NCI-H446 (cell line): Measurements from ENCODE around the gene SIN3B.

ENCODE experiments used
- DNase-seq, 2 experiments: peaks; one replicate each; lab custom pipeline; 2025; lab: John Stamatoyannopoulos, UW

The SIN3B gene

DNA sequence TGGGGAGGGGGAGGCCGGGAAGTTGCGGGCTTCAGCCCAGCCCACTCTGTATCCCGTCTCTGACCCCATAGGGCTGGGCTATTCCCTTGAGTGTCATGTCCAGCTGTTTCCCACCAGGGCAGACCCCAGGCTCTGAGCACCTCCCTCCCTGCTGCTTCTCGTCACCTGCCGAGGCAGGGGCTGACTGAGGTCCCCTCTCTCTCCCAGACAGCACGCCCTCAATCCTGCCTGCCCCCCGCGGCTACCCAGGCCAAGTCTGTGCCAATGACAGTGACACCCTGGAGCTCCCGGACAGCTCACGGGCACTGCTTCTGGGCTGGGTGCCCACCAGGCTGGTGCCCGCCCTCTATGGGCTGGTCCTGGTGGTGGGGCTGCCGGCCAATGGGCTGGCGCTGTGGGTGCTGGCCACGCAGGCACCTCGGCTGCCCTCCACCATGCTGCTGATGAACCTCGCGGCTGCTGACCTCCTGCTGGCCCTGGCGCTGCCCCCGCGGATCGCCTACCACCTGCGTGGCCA lies 60.2 kb downstream of the SIN3B start:
- DNase-seq, result no peak

DNA sequence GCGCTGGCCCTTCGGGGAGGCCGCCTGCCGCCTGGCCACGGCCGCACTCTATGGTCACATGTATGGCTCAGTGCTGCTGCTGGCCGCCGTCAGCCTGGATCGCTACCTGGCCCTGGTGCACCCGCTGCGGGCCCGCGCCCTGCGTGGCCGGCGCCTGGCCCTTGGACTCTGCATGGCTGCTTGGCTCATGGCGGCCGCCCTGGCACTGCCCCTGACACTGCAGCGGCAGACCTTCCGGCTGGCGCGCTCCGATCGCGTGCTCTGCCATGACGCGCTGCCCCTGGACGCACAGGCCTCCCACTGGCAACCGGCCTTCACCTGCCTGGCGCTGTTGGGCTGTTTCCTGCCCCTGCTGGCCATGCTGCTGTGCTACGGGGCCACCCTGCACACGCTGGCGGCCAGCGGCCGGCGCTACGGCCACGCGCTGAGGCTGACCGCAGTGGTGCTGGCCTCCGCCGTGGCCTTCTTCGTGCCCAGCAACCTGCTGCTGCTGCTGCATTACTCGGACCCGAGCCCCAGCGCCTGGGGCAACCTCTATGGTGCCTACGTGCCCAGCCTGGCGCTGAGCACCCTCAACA lies 60.8 kb downstream of the SIN3B start:
- no peak for DNase-seq

DNA sequence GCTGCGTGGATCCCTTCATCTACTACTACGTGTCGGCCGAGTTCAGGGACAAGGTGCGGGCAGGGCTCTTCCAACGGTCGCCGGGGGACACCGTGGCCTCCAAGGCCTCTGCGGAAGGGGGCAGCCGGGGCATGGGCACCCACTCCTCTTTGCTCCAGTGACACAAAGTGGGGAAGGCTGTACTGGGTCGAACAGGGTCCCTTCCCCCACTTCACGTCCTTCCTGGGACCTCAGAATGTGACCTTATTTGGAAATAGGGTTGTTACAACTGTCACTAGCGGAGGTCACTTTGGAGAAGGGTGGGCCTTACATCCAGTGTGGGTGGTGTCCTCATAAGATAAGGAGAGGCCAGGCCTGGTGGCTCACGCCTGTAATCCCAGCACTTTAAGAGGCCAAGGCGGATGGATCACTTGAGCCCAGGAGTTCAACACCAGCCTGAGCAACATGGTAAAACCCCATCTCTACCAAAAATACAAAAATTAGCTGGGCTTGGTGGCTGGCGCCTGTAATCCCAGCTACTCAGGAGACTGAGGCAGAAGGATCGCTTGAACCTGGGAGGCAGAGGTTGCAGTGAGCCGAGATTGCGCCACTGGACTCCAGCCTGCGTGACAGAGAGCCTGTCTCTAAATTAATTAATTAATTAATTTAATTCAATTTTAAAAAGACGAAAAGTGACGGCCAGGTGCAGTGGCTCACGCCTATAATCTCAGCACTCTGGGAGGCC lies 61.4 kb downstream of the SIN3B start:
- DNase-seq, result no peak

GRCh38 chr19:16891696-16892382 lies 62.6 kb downstream of the SIN3B start:
- no peak for DNase-seq

GRCh38 chr19:16892436-16892835 lies 63.2 kb downstream of the SIN3B start:
- no peak for DNase-seq

GRCh38 chr19:16892868-16893685 lies 63.9 kb downstream of the SIN3B start:
- no peak for DNase-seq

- no peak for DNase-seq
These were observed 64.4 kb downstream of the SIN3B start for GRCh38 chr19:16893686-16893989.

- DNase-seq, result no peak
These were observed 64.9 kb downstream of the SIN3B start for GRCh38 chr19:16894080-16894479.

DNA sequence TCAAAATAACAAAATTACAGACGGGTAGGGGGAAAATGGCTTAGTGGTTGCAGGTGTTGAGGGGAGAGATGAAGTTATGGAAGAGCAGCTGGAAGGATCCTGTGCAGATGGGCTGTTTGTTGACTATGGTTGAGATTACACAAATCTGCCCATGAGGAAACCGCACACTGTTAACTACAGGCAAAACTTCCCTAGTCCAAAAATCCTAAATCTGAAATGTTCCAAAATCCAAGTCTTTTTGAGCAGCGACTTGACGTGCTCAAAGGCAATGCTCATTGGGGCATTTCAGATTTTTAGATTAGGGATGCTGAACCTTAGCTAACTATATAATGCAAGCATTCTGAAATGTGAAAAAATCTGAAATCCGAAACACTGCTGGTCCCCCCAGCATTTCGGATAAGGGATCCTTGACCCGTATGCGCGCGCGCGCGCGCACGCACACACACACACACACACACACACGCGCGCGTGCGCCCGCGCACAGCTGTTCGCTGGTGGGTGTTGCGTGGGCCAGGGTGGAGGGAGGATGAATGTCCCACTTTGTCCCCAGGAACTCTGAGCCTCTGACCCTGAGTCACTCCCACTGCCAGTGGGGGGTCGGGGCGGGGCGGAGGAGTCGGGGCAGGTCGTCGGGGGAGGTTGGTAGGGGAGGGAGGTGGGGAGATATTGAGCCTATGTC lies 66.4 kb downstream of the SIN3B start:
- no peak for DNase-seq

GRCh38 chr19:16896146-16897028 lies 67.2 kb downstream of the SIN3B start:
- DNase-seq, result no peak

DNA sequence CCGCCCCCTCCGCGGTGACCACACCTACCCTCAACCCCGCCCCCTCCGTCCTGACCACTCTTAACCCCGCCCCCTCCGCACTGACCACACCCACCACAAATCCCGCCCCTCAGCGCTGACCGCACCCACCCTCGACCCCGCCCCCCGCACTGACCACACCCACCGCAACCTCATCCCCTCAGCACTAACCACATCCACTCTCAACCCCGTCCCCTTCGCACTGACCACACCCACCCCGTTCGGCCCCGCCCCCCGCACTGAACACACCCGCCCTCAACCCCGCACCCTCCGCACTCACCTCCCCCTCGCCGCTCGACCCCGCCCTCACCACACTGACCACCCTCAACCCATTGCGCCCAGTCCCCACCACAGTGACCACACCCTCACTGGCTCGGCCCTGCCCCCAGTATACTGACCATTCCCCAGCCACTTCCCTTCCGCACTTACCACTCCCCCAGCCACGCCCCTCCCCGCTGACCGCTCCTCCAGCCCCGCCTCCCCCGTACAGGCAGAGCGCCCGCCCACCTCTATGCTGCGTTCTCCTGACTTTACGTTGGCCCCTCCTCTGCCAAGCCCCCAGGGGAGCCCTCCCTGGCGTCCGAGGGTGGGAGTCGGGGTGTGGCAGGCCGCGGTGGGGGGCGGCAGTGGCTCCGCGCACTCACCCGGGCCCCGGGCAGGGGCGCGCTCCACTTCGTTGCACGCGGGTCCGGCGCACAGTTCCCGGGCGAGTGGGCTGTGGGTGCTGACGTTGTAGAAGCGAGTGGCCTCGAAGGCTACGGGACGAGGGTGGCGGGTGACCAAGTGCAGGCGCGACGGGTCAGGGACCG lies 68.0 kb downstream of the SIN3B start:
- no peak for DNase-seq

DNA sequence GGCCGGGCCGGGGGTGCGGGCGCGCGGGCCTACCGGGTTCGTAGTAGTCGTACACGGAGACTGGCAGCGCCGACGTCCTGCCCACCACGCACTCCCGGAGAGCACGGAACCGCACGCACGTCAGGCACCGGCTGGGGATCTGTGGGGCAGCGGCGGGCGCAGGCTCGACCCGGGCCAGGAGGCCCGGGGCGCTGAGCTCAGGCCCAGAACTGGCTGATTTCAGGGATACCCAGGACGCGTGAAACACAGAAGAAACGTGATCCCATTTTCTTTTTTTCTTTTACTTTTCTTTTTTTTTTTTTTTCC lies 68.6 kb downstream of the SIN3B start:
- no peak for DNase-seq

DNA sequence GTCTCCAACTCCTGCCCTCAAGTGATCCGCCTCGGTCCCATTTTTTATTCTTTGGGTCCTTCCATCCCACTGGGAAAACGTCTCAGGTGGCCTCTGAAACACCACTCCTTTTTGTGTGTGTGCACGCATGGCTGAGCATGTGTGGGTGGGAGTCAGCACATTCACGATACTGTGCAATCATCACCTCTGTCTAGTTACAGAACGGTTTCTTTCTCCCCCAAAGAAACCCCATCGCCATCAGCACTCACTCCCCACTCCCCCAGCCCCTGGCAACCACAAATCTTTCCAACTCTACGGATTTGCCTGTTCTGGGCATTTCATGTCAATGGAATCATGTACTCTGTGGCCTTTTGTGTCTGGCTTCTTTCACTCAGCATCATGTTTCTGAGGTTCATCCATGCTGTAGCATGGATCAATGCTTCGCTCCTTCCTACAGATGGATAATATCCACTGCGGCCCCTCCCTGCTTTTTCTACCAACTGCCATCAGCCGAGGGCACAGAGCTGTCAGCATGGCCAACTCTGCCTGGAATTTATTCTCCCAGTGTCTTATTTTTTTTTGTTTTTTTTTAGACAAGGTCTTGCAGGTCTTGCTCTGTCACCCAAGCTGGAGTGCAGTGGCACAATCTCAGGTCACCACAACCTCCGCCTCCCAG lies 69.3 kb downstream of the SIN3B start:
- DNase-seq, result no peak

- DNase-seq, result no peak
These were observed 70.4 kb downstream of the SIN3B start for GRCh38 chr19:16899566-16900075.

DNA sequence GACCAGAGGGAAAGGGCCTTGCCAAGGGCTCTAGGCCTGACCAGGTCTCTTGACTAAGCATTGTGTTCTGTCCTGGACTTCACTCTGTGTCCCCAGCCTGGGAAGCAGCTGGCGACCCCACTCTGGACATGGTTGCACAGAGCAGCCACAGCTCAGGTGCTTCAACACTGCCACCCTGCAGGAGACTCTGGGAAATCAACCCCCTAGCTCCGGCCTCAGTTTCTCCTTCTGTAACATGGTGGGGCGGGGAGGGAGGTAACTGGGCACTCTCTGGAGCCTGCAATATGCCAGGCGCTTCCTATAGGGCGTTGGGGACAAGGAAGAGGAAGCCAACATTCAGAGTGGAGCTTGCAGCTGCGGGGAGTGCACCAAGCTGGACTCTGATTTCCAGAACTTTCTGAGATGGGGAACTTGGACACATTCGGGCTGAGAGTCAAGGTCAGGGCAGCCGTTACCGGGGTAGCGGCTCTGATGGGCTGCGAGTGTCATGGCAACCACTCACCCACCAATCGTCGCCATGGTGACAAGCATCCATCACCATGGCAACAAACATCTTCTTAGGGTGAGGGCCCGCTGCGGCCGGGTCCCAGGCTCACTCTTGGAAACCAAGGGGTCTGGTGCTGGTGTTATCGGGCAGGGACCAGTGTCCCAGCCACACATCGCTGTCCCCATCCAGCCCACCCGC lies 72.4 kb downstream of the SIN3B start:
- DNase-seq, result peak in 1 of 2 experiments; percentile 25

DNA sequence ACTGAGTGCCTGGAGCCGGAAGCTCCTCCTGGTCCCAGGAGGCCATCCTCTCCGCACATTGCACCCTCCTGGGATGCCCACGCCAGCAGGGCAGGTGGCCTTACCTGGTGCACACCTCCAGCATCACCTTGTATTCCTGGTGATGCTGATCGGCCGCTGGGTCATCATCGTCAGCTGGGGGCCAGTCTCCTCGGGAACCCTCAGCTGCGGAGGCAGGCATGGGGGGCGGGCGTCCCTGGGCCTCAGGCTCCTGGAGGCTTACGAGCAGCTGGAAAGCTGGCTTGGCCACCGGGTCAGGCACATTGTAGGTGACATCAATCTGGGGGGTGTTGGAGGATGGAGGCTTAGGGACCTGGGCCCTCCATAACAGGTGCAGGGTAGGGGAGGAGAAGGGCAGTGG lies 73.3 kb downstream of the SIN3B start:
- DNase-seq, result no peak

GRCh38 chr19:16903347-16903746 lies 74.1 kb downstream of the SIN3B start:
- no peak for DNase-seq

DNA sequence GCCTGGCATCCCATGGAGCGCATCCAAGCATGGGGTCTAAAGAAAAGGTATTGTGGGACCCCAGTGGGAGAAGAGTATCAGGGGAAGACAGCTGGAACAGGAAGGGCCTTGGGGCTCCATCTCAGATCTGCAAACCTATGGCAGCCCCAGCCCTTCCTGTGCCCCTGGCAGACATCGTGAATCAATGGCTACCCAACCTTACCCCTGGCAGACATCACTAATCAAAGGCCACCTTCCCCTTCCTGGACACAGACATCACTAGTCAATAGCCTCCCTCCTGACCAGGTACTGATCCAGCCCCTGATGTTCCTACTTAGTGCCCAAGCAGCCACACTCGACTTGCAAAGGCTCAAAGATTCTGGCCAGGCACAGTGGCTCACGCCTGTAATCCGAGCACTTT lies 75.4 kb downstream of the SIN3B start:
- DNase-seq, result no peak

DNA sequence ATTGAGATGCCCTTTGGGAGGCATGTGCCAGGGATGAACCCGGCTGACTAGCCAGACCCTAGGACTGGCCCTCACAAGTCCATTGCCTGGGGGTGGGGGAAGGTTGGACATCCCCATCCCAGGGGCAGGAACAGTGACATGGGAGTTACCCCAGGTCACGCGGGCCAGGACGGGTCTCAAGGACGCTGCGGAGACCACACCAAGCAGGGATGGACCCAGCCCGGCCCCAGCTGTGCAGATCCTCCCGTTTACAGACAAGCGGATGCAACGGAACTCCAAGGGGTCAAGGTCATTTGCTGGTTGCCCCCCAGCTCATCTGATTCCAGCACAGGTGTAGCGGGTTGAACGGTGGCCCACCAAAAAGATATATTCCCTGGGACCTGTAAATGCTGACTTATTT lies 79.6 kb downstream of the SIN3B start:
- DNase-seq, result no peak
